Ishikawa (cell line): ENCODE measurements around the gene CDCA8.

Experiments used
- EGR1 ChIP-seq: IDR thresholded peaks from 2 replicates; pipeline ENCODE4 v1.6.1; 2012
- EP300 ChIP-seq: IDR thresholded peaks from 2 replicates; pipeline ENCODE4 v1.6.1; 2012; ENCODE audit warnings: borderline replicate concordance
- FOXM1 ChIP-seq: IDR thresholded peaks from 2 replicates; pipeline ENCODE4 v1.6.1; 2012; ENCODE audit warnings: low read depth, borderline replicate concordance
- REST ChIP-seq: IDR thresholded peaks from 2 replicates; pipeline ENCODE4 v1.6.1; 2012; ENCODE audit warnings: low read depth, mild to moderate bottlenecking
- USF1 ChIP-seq: IDR thresholded peaks from 2 replicates; pipeline ENCODE4 v1.6.1; 2012
- YY1 ChIP-seq: IDR thresholded peaks from 2 replicates; pipeline ENCODE4 v1.6.1; 2012; ENCODE audit warnings: low read depth

GRCh38 chr1:37720231-37721130 lies 28.2 kb downstream of the CDCA8 start:
- TF ChIP-seq EGR1 (no peak), FOXM1 (no peak), EP300 (no peak), YY1 (no peak), USF1 (no peak), REST (0 out of 2 replicates have a peak, but pooled peaks have one; percentile 9)
